ENCODE measurements around the gene DRG2. TPM values are rescaled to one million over a fixed set of nuclear protein-coding genes. Genes with fewer than 3 reads are reported as not detected.
A peak's percentile ranks its signal among the peaks of the same experiment; 100 is the strongest.

DRG2 gene
- total and polyA plus RNA-seq, 9 of the 15 experiments (the other 6 are each of a cell fraction or from before 2014, with no cell fraction given), result 6.6 to 36.7 (median 26.1) TPM

GRCh38 chr17:18093616-18094408 lies 6.1 kb downstream of the DRG2 start:
- intact Hi-C loops (cut with micrococcal nuclease), result no loop called here
- no peak overlapping the region for H2AFZ ChIP-seq (ENCODE audit: low read depth, low read length)
- H3K27ac ChIP-seq (ENCODE audit: extremely low read depth, low read depth, low read length), result no peak overlapping the region
- in situ Hi-C loops (cut with MboI), result no loop called here
- no peaks in the 10 kb centered on the region for H3K9me3 ChIP-seq (replicated peaks; ENCODE audit: control insufficient read depth, insufficient read depth, low read depth, low read length)
- H3K4me1 ChIP-seq (replicated peaks in 1 of 2; ENCODE audit: control insufficient read depth in 2 of 2, insufficient read depth in 2 of 2, low read length in 2 of 2), result peaks cover 0 to 1% of the 10 kb centered on the region in 2 experiments; a peak in 3 of 5 replicates
- no peaks in the 10 kb centered on the region for H3K27me3 ChIP-seq (ENCODE audit: control insufficient read depth in 2 of 2, insufficient read depth in 2 of 2, low read length in 2 of 2)
- CTCF ChIA-PET (ENCODE audit: low intra/inter-chr PET ratio), result no interaction called here
- H3K4me2 ChIP-seq (ENCODE audit: insufficient read depth, low read length), result no peak overlapping the region
- peaks cover 67% of the 10 kb centered on the region; the same call in 2 of the 3 replicates for H3K36me3 ChIP-seq (ENCODE audit: control insufficient read depth, insufficient read depth, low read length)
- H3K79me2 ChIP-seq (ENCODE audit: control insufficient read depth, insufficient read depth, low read length), result peaks cover 13% of the 10 kb centered on the region
- H3K9ac ChIP-seq (ENCODE audit: insufficient read depth in 1 of 2, low read depth in 2 of 2, low read length in 2 of 2), result no peak overlapping the region
- FAIRE-seq (peak; percentile 70), ATAC-seq (peak; percentile 90), DNase-seq (ENCODE audit: extremely low read depth in 1 of 4, low spot score in 3 of 4) (peak in 3 of 4 experiments; percentile 37 to 66 (median 43))
- BruUV-seq (replicated peaks), result no TSS peak
- no peaks in the 10 kb centered on the region for H3K9me1 ChIP-seq (ENCODE audit: control insufficient read depth, insufficient read depth, low read length)
- no peak overlapping the region for H3K4me3 ChIP-seq
- POLR2A ChIA-PET, result interaction anchor here (0.6 kb wide), 1 partner anchor 195 kb away, joined by 3 read pairs; no protein-coding TSS in a partner anchor
- 66% methylated on average over 14 of the region's 15 CpGs for WGBS (ENCODE audit: insufficient coverage, low coverage, missing lambda C conversion rate)
- no peaks in the 10 kb centered on the region for H4K20me1 ChIP-seq (replicated peaks; ENCODE audit: control insufficient read depth, insufficient read depth, low read length)
- no peak for TF ChIP-seq MTA2 (IDR thresholded peaks at IDR 0.05; ENCODE audit: low read depth)
- TF ChIP-seq CTCF (IDR thresholded peaks at IDR 0.05 in 2 of 3, conservative IDR thresholded peaks at IDR 0.05 in 1 of 3; ENCODE audit: insufficient read depth in 2 of 3, low read depth in 1 of 3, low read length in 3 of 3), result peak; percentile 41 to 54 (median 51)
- TF ChIP-seq NFIX (CRISPR knock-in tag; IDR thresholded peaks at IDR 0.05; ENCODE audit: low read depth), result peak; percentile 8; the same call in 1 of the 2 replicates
- TF ChIP-seq TEAD4 (IDR thresholded peaks at IDR 0.05; ENCODE audit: low read length), result no peak
- no peak for TF ChIP-seq TEAD4 (CRISPR knock-in tag; IDR thresholded peaks at IDR 0.05; ENCODE audit: borderline replicate concordance)
- TF ChIP-seq SIX5 (IDR thresholded peaks at IDR 0.05; ENCODE audit: borderline replicate concordance in 1 of 2, insufficient read depth in 1 of 2, low read depth in 1 of 2, low read length in 2 of 2), result no peak
- peak; percentile 60; the same call in 1 of the 2 replicates for TF ChIP-seq BHLHE40 (IDR thresholded peaks at IDR 0.05; ENCODE audit: low read length)
- TF ChIP-seq ZKSCAN8 (CRISPR knock-in tag; IDR thresholded peaks at IDR 0.05), result no peak
- TF ChIP-seq MTA3 (IDR thresholded peaks at IDR 0.05; ENCODE audit: borderline replicate concordance), result no peak
- no peak for TF ChIP-seq ZNF197 (CRISPR knock-in tag; IDR thresholded peaks at IDR 0.05; ENCODE audit: low read depth)
- no peak for TF ChIP-seq PATZ1 (CRISPR knock-in tag; IDR thresholded peaks at IDR 0.05; ENCODE audit: borderline replicate concordance)
- no peak for TF ChIP-seq ZKSCAN1 (IDR thresholded peaks at IDR 0.05; ENCODE audit: low read depth, low read length)
- TF ChIP-seq YY1 (IDR thresholded peaks at IDR 0.05; ENCODE audit: borderline replicate concordance in 1 of 3, control insufficient read depth in 1 of 3, extremely low read depth in 1 of 3, insufficient read depth in 3 of 3, insufficient read length in 1 of 3, insufficient replicate concordance in 2 of 3, low read depth in 1 of 3, low read length in 2 of 3), result peak in 1 of 3 experiments; percentile 50
- TF ChIP-seq ATF1 (CRISPR knock-in tag; IDR thresholded peaks at IDR 0.05), result no peak
- TF ChIP-seq ATF1 (tag; IDR thresholded peaks at IDR 0.05), result no peak
- no peak for TF ChIP-seq ZNF23 (CRISPR knock-in tag; IDR thresholded peaks at IDR 0.05)
- 0 out of 2 replicates have a peak, but pooled peaks have one; percentile 11 for TF ChIP-seq RB1 (IDR thresholded peaks at IDR 0.05; ENCODE audit: low read depth)
- peak; percentile 37; the same call in 1 of the 2 replicates for TF ChIP-seq ZNF316 (IDR thresholded peaks at IDR 0.05)
- TF ChIP-seq ZSCAN29 (IDR thresholded peaks at IDR 0.05), result no peak
